Lower leg skin (tissue), 4 donors: ENCODE measurements around the gene SLC10A7. TPM values are rescaled to one million over a fixed set of nuclear protein-coding genes. Genes with fewer than 3 reads are reported as not detected.

Source experiments
- DNase-seq, 2 donors: peaks; one replicate each; pipeline ENCODE4 v3.0.0-alpha.2; 2019; ENCODE audit warnings: low spot score in 2 of 2
- H3K4me3 ChIP-seq: fragments of 200-600 bp; sonication (generic); 2 replicates; pipeline ENCODE4 v1.5.1; 2017; ENCODE audit warnings: mild to moderate bottlenecking, low read depth; ENCODE audit not compliant: poor library complexity, severe bottlenecking
- POLR2A ChIP-seq, 2 donors: fragments of 450-650 bp; IDR thresholded peaks; one replicate each; pipeline ENCODE4 v1.6.1; 2016 to 2017; ENCODE audit warnings: antibody characterized with exemption in 2 of 2, mild to moderate bottlenecking in 1 of 2, moderate library complexity in 1 of 2
- WGBS, 2 donors: methylation state at CpG; one replicate each; pipeline ENCODE4 v1.1.5; 2018; 5-methylcytosine and 5-hydroxymethylcytosine counted together
- intact Hi-C: fragments of 100-400 bp; cut with DNase I; formaldehyde crosslinking; loops from one replicate; pipeline ENCODE4 v1.15.0; 2023; ENCODE audit warnings: low total_unique reads
- total RNA-seq, 4 donors: library from RNA; depleted of rRNA; stranded (reverse); fragments of >200 nt; gene quantifications; one replicate each; pipeline ENCODE4 v1.1.0, GENCODE V29; 2016
- TF ChIP-seq, protein P1 (sequence below), 3 donors: fragments of 450-650 bp; IDR thresholded peaks; one replicate each; pipeline ENCODE4 v1.5.1; 2016; ENCODE audit warnings: antibody characterized with exemption in 3 of 3, mild to moderate bottlenecking in 3 of 3, moderate library complexity in 2 of 3

SLC10A7 gene
- total RNA-seq, 4 donors from 2014 or later = 5.5 to 11.0 (median 8.8) TPM

- TF ChIP-seq, protein P1, sequence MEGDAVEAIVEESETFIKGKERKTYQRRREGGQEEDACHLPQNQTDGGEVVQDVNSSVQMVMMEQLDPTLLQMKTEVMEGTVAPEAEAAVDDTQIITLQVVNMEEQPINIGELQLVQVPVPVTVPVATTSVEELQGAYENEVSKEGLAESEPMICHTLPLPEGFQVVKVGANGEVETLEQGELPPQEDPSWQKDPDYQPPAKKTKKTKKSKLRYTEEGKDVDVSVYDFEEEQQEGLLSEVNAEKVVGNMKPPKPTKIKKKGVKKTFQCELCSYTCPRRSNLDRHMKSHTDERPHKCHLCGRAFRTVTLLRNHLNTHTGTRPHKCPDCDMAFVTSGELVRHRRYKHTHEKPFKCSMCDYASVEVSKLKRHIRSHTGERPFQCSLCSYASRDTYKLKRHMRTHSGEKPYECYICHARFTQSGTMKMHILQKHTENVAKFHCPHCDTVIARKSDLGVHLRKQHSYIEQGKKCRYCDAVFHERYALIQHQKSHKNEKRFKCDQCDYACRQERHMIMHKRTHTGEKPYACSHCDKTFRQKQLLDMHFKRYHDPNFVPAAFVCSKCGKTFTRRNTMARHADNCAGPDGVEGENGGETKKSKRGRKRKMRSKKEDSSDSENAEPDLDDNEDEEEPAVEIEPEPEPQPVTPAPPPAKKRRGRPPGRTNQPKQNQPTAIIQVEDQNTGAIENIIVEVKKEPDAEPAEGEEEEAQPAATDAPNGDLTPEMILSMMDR (IDR thresholded peaks at IDR 0.05) = no peak
- TF ChIP-seq POLR2A (IDR thresholded peaks at IDR 0.05) = no peak
- intact Hi-C loops = no loop called here
- DNase-seq = no peak
- 83 to 85% methylated on average over 1 of the region's 1 CpG for WGBS, 2 donors
- H3K4me3 ChIP-seq = no peak overlapping the region
These were observed 56.1 kb downstream of the SLC10A7 start for GRCh38 chr4:146465628-146466027.

- no peak overlapping the region for H3K4me3 ChIP-seq
- intact Hi-C loops = no loop called here
- no peak for DNase-seq
- TF ChIP-seq POLR2A (IDR thresholded peaks at IDR 0.05) = no peak
These were observed 59.5 kb downstream of the SLC10A7 start for GRCh38 chr4:146462251-146462650.

DNA sequence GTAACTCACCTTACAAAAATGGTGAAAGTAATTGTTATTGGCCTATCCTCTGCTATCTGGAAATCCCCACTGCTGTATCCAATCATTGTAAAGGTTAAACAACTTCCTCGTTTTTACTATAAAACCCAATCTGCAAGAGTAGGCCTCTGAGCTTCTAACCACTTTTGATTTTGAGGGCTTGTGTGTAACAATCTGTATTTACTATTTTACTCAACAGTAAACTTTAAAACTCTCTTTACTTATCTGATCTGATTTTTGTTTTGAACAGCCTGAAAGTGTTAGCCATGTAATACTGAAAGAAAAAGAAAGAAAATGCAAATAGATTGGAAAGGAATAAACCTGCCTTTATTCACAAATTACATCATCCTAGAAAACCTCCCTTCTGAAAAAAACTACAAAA lies 63.1 kb downstream of the SLC10A7 start:
- intact Hi-C loops = no loop called here
- TF ChIP-seq POLR2A (IDR thresholded peaks at IDR 0.05) = no peak
- TF ChIP-seq, protein P1 (IDR thresholded peaks at IDR 0.05) = no peak
- H3K4me3 ChIP-seq = no peak overlapping the region
- WGBS, 2 donors = 58 to 63% methylated on average over 1 of the region's 1 CpG
- DNase-seq = no peak

- WGBS, 2 donors = 92 to 95% methylated on average over 2 of the region's 2 CpGs
- no peak overlapping the region for H3K4me3 ChIP-seq
- TF ChIP-seq POLR2A (IDR thresholded peaks at IDR 0.05) = no peak
- TF ChIP-seq, protein P1 (IDR thresholded peaks at IDR 0.05) = no peak
- DNase-seq = no peak
- intact Hi-C loops = no loop called here
These were observed 65.1 kb downstream of the SLC10A7 start for GRCh38 chr4:146456681-146457080.

- H3K4me3 ChIP-seq = no peak overlapping the region
- 69 to 72% methylated on average over 5 of the region's 5 CpGs for WGBS, 2 donors
- intact Hi-C loops = no loop called here
- DNase-seq = no peak
- no peak for TF ChIP-seq POLR2A (IDR thresholded peaks at IDR 0.05)
- TF ChIP-seq, protein P1 (IDR thresholded peaks at IDR 0.05) = no peak
These were observed 68.4 kb downstream of the SLC10A7 start for GRCh38 chr4:146453181-146453807.

DNA sequence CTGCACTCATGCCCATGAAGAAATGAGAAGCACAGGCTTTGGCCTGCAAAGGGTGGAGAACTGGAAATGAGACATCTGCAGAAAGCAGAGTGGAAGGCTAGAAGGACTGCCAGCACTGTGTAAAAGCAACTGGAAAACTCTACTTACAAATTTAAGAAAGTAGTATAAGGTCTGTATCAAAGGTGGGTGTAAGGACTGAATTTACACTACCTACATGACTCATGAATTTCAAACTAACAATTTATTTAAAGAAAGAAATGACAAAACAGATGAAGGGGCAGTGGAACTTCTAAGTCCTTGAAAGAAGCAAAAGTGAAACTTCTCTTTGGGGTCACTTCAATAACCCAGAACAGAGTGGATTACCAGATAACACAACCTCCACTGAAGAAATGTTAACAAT lies 71.2 kb downstream of the SLC10A7 start:
- no peak overlapping the region for H3K4me3 ChIP-seq
- intact Hi-C loops = no loop called here
- no peak for TF ChIP-seq POLR2A (IDR thresholded peaks at IDR 0.05)
- TF ChIP-seq, protein P1 (IDR thresholded peaks at IDR 0.05) = no peak
- DNase-seq = no peak
